Effector CD4-positive, alpha-beta T cell (primary cell): Measurements from ENCODE around the gene EDARADD.
"Not testable (repeated sequence)": the region's sequence is repeated elsewhere in the genome, so short reads cannot be mapped to it uniquely, and the experiment has no call there.

ENCODE experiments used
- DNase-seq: peaks from one replicate; pipeline ENCODE4 v3.0.0-alpha.2; 2020

EDARADD gene

DNA sequence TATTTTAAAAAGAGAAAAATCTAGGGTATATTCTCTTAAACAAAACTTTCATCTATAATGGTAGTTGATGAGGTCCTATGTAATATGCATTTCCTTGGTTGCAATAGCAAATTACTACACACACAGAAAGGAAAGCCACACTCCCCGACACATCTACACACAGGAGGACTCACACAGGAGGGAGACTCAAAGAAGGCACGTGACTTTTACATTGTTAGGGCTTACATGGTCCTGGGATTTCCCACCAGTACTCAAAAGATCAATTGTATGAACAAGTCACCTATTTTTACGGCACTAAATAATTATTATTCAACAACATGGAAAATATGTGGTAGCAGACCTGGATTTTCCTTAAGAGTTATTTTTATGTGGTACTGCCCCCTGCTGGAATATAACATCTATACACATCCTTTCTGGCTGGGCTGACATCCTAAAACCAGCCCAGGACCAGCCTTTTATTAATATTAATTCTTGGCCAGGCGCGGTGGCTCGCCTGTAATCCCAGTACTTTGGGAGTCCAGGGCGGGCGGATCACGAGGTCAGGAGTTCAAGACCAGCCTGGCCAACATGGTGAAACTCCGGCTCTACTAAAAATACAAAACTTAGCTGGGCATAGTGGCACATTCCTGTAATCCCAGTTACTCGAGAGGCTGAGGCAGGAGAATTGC is 95.8 kb downstream of the EDARADD start:
- DNase-seq = no peak

DNA sequence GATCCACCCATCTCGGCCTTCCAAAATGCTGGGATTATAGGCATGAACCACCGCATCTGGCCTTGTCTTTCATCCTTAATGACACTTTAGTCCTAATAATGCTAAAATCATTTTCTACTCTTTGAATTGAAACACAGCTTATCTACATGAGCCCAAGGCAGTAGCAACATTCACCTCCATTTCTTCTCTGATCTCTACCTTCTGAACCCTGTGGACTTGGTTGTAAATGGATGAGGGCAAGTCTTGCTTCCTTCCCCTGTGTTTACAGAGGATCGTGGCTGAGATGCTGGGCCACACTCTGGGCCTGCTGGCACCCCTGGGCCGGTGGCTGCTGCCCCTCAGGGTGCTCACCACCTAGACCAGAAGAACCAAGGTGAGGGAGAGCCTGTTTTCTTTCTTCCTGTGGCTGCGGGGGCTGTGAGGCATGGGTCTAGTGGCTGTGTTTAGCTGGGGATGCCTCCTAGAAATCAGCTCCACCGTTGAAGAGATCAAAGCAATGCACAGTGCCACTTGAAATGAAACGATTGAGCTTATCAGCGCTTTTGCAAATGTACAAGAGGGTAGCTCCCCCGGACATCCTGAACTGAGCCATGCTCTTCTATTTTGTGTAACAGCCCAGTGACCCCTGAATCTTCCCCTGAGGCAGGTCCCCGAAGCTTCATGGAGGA is 97.5 kb downstream of the EDARADD start:
- DNase-seq = no peak

DNA sequence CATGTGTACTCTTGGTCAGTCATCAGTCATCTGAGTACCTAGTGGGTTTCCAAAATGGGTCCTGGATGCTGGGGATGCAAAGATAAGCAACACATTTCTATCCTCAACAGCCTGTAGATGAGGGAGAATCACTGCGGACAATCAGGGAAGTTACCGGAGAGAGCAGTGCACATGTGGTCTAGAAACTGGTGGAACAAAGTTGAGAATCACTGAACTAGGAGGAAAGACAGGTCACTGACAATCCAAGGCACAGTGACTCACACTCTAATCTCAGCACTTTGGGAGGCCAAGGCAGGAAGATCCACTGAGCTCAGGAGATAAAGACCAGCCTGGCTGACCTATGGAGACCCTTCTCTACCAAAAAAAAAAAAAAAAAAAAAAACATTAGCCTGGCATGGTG is 98.3 kb downstream of the EDARADD start:
- DNase-seq = no peak

DNA sequence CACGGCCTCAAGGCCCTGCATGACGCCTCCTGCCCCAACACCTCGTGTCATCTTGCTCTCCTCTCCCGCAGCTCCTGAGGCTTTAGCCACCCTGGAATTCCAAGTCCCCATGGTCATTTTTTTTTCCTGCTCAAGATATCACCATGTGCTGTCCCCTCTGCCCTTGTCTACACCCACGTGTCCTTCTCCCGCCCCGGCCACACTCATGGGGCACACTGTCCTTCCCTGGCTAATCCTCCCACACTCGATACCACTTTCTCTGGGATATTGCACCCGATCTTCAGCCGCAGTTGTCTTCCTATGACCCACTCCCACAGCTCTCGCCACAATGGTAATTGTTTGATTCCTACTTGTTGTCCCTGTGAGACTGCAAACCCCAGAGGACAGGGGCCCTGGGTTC is 100.0 kb downstream of the EDARADD start:
- no peak for DNase-seq

DNA sequence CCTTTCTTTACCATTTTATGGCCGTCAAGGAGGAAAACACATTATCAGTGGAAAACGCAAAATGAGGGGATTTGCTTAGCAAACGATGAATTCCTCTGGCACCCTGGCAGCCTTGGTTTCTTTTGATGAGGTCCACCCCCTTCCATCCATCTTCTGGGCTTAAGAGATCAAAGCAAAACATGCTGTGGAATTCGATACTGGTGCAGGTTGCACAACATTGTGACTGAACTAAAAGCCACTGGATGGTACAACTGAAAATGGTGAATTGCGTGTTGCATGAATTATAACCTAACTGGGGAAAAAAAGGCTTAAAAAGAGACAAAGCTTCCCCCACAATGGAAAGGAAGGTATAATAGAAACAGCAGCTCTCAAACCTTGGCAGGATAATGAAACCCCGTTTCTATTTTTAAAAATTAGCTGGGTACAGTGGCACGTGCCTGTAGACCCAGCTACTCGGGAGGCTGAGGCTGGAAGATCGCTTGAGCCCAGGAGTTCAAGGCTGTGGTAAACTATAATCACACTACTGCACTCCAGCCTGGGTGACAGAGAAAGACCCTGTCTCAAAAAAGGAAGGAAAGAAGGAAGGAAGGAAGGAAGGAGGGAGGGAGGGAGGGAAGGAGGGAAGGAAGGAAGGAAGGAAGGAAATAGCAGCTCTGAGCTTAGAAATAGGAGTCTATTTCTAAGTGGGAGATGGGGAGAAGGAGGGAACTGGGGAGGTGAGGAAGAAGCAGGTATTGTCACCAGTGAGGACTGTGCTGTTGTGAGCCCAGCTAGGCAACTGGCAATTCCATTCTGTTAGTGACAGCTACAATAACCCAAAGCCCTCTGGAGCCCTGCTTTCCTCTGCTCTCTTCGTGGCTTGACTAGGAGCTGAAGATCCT is 100.7 kb downstream of the EDARADD start:
- DNase-seq = no peak

DNA sequence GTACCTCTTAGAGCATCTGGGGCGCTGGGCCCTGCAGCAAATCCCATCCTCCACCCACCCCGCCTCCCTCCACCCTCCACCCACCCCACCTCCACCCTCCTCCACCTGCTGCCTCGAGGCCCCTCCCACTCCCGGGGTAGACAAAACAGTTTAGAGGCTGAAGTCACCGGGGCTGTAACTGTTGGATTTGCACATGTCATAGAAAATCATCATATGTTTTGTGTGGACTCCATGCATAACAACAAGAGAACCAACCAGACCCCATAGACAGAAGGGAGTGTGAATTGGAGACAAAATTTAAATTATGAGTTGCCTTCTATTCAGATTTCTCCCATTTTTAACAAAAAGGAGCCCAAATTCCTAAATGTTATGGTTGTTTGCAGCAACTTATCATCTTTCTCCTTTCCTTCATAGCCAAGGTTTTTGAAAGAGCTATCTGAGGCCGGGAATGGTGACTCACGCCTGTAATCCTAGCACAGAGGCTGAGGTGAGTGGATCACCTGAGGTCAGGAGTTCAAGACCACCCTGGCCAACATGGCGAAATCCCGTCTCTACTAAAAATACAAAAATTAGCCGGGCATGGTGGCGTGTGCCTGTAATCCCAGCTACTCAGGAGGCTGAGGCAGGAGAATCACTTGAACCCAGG is 101.5 kb downstream of the EDARADD start:
- DNase-seq = no peak

DNA sequence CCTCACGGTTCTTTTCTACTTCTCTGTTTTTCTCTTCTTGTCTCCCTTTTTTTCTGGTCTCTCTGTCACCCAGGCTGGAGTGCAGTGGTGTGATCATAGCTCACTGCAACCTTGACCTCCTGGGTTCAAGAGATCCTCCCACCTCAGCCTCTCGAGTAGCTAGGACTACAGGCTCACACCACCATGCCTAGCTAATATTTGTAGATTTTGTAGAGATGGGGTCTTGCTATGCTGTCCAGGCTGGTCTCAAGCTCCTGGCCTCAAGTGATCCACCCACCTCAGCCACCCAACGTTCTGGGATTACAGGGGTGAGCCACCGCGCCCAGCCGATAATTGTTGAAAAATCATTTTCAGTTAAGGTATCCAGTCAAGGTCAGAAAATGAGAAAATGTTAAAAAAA is 103.8 kb downstream of the EDARADD start:
- DNase-seq = no peak

DNA sequence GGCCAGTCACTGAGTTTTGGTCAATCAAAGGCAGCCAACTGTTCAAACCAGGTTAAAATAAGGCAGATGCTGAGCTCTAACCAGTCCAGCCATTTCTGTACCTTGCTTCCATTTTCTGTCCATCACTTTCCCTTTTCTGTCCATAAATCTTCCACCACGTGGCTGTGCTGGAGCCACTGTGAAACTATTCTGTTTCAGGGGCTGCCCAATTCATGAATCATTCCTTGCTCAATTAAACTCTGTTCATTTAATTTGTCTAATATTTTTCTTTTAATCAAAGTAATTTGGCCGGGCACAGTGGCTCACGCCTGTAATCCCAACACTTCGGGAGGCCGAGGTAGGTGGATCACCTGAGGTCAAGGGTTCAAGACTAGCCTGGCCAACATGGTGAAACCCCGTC is 107.0 kb downstream of the EDARADD start:
- DNase-seq = no peak

DNA sequence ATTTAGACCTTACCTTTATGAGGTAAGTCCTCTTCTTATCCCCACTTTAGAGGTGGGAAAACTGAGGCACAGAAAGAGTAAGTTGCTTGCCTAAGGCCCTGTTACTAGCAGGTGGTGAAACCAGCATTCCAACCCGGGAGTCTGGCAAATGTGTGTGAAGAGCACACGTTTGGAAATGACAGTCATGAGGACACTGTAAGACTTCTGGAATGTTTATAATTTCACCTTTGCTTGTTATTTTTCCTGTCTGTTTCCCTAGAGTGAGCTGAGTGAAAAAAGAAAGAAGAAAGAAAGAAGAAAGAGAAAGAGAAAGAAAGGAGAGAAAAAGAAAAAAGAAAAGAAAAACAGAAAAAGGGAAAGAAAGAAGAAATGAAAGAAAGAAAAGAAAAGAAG is 108.5 kb downstream of the EDARADD start:
- DNase-seq = no peak

DNA sequence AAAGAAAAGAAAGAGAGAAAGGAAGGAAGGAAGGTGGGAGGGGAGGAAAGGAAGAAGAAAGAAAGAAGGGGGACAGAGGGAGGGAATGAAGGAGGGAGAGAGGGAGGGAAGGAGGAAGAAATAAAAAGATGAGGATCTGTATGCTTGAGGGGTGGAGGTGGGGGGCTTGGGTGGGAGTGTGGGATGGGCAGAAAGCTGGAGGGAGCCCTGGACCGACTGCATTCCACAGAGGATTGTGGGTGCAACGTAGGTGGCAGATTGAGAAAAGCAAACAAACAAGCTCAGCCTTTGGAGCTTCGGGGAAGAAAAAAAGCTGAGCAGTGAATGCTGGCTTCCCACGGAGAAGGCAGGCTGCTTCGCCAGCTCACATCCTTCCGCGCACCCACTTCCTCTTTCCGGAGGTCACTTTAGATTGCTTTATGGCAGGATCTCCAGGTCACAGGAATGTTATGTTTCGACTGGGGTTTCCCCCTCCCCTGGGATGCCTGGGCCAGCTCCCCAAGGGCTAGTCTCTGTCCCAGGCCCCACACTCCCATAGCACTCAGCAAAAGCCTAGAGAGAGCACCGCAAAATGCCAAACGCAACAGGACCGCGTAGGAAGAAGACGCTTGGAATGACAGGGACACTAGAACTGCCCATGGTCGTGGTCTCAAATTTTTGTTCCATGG is 109.0 kb downstream of the EDARADD start:
- DNase-seq = no peak

DNA sequence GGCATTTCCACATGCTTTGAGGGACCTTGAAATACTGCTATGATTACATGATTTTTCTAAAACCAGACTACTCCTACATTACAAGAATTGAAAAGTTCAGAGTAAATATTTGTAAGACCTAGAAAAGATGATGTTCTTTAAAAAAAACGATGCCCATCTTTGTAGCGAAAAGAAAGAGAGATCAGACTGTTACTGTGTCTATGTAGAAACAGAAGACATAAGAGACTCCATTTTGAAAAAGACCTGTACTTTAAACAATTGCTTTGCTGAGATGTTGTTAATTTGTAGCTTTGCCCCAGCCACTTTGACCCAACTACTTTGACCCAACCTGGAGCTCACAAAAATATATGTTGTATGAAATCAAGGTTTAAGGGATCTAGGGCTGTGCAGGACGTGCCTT is 110.3 kb downstream of the EDARADD start:
- DNase-seq = not testable (repeated sequence)

DNA sequence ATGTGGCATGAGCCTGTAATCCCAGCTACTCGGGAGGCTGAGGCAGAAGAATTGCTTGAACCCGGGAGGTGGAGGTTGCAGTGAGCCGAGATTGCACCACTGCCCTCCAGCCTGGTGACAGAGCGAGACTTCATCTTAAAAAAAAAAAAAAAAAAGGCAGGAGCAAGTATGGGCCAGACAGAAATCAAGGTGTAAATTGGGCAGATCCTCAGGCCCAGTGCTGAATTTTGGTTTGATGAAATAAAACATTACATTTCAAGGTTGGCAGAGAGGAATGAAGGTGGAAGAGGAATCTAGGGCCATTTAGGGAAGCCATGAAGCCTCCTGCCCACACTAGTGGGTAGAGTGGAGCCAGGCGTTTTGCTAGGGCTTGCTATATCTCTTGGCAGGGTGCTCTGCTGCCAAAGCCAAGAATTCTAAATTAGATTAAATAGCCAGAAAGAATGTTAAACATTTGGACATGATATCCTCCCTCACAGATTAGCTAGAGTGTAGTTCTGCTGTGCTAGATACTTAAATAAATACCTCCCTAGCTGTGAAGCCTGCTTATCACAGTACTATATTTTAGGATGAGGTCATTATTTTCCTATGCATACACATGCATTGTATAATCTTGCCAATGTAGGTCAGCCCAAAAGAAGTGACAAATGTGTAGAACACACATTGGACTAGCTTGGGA is 113.1 kb downstream of the EDARADD start:
- no peak for DNase-seq

DNA sequence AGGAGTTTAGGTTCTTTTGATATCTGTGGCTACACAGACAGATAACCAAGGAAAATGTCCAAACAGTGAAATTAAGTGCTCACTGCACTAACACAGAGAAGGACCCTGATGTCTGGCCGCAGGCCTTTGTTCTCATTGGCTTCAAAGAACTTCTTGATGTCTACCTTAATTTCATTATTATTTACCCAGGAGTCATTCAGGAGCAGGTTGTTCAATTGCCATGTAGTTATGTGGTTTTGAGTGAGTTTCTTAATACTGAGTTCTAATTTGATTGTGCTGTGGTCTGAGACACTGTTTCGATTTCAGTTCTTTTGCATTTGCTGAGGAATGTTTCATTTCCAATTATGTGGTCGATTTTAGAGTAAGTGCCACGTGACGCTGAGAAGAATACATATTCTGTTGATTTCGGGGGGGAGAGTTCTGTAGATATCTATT is 114.5 kb downstream of the EDARADD start:
- no peak for DNase-seq

DNA sequence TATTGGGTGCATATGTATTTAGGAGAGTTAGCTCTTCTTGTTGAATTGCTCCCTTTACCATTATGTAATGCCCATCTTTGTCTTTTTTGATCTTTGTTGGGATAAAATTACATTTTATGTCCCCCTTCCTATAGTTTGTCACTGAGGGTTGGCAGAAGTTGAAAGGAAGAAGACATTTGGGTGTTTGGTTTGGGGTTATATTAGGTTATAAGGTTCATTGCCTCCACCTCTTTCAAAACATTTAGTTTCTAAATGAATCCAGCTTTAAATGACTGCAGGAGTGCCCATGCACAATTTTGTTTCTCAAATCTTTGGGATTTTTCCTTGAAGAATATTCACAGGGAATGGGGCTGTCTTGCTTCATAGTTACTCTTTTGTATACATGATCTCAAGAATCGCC is 115.1 kb downstream of the EDARADD start:
- no peak for DNase-seq

DNA sequence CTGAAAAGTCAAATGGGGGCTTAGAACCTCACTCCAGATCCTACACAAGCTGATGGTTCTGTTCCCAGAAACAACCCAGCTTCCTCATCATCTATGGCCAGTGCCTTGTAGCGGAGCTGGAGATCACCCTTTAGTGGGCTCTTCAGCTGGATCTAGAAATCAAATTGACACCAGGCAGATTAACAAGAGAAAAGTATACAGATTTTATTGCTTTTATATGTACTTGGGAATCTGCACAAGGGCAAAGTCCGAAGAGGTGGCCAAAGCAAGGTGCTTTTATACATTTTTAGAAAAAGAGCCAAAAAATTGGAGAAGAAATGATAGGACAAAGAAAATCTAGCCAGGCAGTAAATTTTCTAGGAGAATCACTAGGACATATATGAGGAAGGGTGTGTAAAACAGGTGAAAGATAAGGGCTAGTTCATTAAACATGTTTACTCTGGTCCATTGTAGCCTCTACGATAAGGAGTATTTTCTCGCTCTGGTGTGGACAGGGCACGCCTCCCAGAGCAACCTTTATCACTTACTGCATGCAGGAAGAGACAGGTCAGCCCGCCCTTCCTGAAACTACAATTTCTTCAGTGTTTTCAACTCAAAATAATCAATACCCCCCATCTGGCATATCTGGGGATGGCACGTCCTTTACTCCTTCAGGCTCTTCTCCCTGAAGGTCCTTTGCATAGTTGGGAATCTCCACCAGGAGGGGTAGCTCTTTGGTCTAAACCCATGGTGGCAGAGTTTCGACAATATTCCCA is 115.7 kb downstream of the EDARADD start:
- DNase-seq = no peak

DNA sequence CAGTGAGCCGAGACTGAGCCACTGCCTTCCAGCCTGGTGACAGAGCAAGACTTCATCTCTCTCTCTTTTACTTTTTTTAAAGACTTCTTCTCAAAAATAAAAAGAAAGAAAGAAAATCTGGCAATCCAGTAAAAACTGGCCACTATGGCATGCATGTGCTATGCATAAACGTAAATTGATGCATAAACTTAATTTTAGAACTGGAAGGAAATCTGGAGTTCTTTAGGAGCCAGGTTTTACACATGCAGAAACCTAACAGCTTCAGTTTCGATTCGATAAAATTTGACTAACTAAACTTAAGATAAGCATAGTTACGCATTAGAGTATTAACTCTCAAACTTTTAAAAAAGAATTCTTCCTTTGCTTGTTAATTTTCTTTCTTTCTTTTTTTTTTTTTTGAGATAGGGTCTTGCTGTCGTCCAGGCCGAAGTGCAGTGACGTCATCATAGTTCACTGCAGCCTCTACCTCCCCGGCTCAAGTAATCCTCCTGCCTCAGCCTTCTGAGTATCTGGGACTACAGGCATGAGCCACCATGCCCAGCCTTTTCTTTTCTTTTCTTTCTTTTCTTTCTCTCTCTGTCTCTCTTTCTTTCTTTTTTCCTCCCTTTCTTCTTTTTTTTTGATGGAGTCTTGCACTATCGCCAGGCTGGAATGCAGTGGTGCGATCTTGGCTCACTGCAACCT is 117.8 kb downstream of the EDARADD start:
- no peak for DNase-seq

DNA sequence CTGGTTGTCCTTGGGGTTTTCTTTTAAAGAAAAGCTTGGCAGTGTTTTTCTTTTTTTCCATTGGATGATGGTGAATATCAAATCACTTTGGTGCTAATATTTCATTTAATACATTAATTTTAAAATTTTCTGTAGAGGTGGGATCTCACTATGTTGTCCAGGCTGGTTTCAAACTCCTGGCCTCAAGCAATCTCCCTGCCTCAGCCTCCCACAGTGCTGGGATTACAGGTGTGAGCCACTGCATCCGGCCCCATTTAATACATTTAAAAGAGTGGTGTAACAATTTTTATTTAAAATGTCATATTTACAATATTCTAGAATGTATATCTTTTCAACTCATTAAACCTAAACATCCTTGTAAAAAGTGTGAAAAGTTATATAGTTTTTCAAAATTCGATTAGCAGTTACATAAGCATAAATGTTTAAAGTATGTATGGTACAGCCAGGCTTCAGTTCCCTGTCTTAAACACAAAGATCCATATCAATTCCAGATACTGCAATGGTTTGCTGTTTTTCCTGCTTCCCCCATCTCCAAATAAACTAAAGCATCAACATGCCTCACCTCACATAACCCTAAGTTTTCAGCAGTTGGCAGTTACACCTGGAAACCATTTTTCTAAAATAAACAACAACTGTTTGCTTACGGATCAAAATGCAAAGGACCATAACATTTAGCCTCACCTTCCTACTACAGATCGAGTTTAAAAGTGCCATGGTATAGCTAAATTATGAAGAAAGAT is 120.8 kb downstream of the EDARADD start:
- DNase-seq = no peak

DNA sequence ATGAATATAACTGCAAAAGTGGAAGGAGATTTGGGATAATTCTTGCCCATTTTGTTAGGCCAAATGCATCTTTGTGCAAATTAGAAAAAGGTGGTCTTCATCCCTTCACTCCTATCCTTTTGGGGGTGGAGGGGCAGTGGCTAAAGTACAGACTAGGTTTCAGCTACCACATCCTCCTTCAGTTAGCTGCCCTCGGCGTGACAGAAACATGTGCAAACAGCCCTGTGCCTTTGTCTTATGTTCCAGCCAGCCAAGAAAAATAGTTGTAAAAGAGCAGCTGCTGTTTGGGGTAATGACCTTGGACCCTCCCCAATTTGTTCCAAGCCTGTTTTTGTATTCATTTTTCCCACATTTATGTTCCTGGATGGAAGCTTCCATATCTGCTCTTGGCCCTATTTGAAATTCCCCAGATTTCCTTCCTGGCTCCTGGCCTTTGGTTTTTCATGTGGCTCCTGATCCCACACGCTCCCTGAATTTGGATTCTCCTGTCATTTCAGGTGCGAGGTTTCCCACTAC is 121.4 kb downstream of the EDARADD start:
- DNase-seq = no peak

DNA sequence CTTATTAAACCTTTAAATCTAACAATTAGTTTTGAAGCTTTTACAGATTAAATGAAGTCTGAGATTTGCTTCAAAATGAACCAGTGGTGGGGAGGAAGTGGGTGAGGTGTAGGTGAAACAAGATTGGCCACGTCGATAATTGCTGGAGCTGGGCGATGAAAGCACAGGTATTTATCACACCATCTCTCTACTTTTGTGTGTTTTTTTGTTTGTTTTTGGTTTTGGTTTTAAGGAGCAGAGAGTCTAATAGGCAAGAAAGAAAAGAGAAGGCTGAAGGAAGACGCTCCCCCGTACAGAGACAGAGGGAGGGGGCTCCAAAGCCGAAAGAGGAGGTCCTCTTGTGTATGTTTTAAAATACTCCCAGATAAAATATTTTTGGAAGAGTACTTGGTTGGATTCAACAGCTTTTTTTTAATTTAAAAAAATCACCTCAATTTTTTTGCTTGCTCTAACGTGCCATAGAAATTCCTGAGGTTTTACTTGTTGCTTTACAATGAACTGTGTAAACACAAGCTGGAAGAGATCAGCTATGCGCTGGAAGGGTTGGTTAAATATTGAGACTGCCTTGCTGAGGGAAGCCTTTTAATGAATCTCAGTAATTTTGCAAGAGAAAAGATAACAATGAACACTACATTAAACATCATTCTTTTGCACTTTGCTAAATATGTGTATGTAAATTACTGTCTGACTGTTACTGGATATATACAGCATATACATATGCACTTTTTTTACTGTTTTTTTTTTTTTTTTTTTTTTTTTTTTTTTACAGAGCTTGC is 123.0 kb downstream of the EDARADD start:
- peak; percentile 23 for DNase-seq
